Activated CD4-positive, alpha-beta T cell treated with anti-CD3 and anti-CD28 coated beads, Interleukin-2, Interleukin-4, amounts not matched to agents 100 ng/mL and 50 ng/mL, durations not matched to agents 16 hours and 8 hours (primary cell): Measurements from ENCODE around the gene TEDC2.

ENCODE experiments used
- DNase-seq: peaks from one replicate; pipeline ENCODE4 v3.0.0-alpha.2; 2020; ENCODE audit warnings: low spot score

The TEDC2 gene

DNA sequence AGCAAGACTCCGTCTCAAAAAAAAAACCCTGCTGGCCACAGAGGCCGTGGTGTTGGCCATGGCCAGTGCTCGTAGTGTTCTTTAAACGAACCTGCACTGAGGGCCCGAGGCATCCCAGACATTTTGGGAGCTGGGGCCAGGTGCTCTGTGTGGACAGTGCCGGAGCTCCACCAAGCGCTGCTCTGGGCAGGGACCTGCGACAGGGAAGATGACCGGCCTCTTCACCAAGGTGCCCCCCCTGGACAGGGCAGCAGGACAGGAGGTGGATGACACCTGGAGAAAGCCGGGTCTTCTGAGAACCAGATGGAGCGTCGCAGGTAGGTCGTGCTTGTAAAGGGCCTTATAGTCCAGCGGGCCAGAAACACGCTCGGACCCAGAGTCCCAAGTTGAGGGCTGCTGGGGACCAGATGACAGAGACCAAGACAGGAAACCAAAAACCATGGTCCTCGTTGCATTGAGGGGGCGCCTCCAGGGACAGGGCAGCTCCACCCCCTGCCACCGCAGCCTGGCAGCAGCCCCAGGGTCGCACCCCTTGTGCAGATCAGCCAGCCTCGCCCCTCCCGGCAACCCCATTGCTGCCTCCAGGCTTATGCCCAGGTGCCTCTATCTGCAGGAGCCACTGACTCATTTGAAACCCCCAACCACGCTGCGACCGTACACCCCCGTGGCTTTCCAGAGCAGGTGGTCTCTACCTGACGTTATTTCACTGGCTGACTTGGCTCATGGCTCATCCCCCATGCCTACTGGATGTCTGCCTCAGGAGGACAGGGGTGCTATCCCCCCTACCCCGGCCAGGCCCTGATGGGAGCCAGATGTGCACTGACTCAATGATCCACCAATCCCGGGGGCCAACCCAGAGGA, 7.0 kb downstream of the TEDC2 start:
- DNase-seq = no peak

GRCh38 chr16:2467528-2468232, 7.8 kb downstream of the TEDC2 start:
- DNase-seq = no peak

DNA sequence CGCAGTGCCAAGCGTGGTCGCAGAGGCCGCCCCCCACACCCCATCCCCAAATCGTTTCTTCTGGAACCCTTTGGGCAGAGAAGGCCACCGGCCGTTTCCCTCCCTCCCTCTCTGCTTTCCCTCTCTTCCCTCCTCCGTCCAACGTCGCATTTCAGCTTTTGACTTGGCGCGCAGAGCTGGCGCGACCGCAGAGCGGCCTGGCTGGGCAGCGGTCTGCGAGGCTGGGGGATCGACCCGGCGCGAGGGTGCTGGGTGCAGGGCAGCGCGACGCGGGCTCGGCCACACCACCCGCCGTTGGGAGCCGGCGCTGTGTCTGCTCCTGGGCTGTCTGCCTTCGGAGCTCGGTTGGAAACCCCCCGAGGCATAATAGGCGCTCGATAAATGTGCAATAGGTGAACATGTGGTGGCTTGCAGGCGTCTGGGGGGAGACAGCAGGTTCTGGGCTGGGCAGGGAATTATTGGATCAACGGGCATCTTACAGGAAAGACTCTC, 8.4 kb downstream of the TEDC2 start:
- DNase-seq = no peak

DNA sequence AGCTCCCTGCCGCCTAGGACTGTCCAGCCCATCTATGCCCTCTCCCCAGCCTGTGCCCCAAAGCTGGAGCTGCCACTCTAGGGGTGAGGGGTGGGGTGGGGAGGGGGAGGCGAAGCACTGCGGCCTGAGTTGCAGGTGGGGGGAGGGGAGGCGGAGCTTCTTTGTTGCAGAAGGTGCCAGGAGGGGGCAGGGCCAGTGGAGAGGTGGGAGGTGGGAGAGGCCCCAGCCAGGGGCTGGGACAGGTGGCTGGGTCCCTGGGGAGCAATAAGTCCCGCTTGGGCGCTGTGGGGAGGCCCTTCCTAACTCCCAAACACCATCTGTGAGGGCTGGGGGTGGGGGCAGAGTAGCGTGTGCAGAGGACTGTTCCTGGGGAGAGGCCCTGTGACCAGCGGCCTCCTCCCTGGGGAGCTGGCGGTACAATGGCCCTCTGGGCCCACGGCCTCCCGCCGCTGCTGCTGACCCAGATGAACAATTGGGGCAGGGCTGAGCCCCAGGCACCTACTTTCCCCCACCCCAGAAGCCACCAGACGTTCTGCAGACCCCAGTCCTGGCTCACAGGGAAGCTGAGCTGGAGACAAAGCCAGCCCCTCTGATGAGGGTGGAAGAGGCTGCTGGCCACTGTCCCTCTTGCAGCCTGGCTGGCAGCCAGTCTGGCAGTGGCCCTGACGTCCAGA, 9.0 kb downstream of the TEDC2 start:
- no peak for DNase-seq

GRCh38 chr16:2469399-2470233, 9.7 kb downstream of the TEDC2 start:
- no peak for DNase-seq

GRCh38 chr16:2470234-2470601, 10.3 kb downstream of the TEDC2 start:
- no peak for DNase-seq

DNA sequence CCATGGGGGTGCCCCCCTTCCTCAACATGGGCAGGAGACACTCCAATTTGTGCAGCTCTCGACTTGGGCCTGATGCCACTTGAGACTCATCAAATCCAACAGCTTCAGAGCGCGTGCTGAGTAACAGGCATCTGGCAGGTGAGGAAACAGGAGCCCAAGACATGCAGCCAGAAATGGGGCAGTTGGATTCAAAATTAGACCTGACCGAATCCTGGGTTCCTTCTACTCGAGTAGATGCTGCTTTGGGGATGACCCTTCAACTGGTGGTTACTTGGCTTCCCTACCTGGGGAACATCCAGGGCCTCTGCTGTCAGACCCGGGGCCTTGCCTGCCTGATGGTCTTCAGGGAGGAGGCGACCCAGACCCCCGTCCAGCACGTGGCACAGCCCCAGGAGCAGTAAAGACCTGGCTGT, 10.7 kb downstream of the TEDC2 start:
- no peak for DNase-seq

- no peak for DNase-seq
Measured at GRCh38 chr16:2471016-2471652, 11.2 kb downstream of the TEDC2 start, which contains the start of gene NTN3. Gene NTN3, plus strand, starts transcription at chr16:2471297. Its CDS starts 405 bp downstream, at chr16:2471702.

DNA sequence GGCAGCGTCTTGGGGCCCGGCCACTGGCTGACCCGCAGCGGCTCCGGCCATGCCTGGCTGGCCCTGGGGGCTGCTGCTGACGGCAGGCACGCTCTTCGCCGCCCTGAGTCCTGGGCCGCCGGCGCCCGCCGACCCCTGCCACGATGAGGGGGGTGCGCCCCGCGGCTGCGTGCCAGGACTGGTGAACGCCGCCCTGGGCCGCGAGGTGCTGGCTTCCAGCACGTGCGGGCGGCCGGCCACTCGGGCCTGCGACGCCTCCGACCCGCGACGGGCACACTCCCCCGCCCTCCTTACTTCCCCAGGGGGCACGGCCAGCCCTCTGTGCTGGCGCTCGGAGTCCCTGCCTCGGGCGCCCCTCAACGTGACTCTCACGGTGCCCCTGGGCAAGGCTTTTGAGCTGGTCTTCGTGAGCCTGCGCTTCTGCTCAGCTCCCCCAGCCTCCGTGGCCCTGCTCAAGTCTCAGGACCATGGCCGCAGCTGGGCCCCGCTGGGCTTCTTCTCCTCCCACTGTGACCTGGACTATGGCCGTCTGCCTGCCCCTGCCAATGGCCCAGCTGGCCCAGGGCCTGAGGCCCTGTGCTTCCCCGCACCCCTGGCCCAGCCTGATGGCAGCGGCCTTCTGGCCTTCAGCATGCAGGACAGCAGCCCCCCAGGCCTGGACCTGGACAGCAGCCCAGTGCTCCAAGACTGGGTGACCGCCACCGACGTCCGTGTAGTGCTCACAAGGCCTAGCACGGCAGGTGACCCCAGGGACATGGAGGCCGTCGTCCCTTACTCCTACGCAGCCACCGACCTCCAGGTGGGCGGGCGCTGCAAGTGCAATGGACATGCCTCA, 12.0 kb downstream of the TEDC2 start:
- no peak for DNase-seq

DNA sequence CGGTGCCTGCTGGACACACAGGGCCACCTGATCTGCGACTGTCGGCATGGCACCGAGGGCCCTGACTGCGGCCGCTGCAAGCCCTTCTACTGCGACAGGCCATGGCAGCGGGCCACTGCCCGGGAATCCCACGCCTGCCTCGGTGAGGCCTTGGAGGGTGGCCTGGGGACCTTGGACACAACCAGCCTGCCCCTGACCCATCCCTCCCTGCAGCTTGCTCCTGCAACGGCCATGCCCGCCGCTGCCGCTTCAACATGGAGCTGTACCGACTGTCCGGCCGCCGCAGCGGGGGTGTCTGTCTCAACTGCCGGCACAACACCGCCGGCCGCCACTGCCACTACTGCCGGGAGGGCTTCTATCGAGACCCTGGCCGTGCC, 12.6 kb downstream of the TEDC2 start:
- no peak for DNase-seq

- no peak for DNase-seq
Measured at GRCh38 chr16:2472885-2473445, 13.1 kb downstream of the TEDC2 start.

DNA sequence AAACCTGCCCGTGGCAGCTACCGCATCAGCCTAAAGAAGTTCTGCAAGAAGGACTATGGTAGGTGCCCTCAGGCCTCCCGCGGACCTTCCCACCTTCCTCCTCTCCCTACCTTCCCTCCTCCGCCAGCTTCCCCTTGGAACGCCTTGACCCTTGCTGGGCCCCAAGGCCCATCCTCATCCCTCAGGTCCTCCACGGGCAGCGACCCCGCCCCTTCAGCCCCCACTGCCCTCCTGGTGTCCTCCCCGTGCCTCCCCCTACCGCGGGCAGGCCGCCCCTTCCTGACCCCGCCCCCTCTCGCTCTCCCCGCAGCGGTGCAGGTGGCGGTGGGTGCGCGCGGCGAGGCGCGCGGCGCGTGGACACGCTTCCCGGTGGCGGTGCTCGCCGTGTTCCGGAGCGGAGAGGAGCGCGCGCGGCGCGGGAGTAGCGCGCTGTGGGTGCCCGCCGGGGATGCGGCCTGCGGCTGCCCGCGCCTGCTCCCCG, 13.6 kb downstream of the TEDC2 start:
- DNase-seq = no peak

GRCh38 chr16:2473999-2474876, 14.3 kb downstream of the TEDC2 start:
- peak; percentile 55 for DNase-seq

DNA sequence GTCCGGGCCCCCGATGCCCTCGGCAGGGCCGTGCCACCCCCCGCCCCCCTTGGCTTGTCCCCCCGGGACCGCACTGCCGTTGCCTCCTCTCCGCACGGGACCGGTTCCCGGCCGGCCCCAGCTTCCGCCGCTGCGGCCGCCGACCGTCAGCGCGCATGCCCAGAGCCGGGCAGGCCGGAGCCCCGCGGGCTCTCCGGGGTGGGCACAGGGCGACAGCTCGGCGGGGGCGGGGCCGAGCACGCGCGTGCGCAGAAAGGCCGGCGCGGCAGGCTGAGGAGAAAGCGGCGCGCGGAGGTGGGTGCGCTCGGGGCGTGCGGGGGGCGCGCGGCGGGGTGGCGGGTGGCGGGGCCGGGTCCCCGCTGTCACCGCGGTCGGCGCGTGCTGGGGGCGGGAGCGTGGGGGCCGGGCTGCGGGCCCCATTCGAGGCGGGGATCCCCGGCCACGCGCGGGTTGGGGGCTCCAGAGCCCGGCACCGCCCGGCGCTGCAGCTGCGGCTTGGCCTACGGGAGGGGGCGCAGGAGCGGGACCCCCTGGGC, 15.0 kb downstream of the TEDC2 start, which contains the start of gene TBC1D24:
Gene TBC1D24, plus strand, starts transcription at position 251 of the 536 bp plus-strand sequence. CDS start 21,022 bp downstream, outside the sequence.
- DNase-seq = peak; percentile 90

DNA sequence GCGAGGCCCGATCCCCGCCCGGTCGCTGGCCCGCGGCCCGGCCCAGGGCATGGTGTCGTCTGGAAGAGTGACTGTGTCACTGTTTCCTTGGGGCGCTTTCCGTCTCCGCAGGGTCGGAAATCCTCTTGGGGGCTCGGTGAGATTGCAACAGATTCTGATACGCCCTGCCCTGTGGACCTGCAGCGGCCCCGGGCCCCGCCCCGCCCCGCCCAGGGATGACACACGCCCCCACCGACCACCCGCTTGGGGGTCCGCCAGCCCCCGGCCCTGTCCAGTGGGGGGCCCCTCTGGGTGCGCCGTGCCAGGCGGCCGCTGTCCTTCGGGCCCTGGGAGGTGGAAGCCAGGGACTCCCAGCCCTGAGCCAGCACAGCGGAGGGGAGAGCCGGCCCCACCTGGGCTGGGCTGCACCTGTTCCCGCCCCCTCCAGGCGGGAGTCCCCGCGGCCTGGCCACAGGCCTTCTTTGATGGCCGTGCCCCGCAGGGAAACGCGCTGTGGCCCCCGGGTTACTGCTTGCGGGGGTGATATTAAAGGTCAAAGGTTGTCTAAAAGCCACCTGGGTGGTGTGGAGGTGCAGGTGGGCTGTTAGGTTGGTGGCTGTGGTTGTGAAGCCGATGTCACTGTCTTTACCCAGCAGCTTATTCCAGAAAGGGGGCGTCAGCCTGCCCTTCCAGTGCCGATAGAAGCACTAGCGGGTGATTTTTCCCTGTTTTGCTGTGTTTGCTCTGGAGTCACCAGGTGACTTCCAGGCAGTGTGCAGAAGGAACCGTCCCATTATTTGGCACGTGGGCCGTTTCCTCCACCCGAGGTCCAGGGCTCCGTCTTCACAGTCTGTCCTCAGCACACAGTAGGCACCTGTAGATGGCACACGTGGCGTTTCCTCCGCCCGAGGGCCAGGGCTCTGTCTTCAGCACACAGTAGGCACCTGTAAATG, 15.8 kb downstream of the TEDC2 start:
- no peak for DNase-seq

- DNase-seq = no peak
Measured at GRCh38 chr16:2476345-2476720, 16.4 kb downstream of the TEDC2 start.

DNA sequence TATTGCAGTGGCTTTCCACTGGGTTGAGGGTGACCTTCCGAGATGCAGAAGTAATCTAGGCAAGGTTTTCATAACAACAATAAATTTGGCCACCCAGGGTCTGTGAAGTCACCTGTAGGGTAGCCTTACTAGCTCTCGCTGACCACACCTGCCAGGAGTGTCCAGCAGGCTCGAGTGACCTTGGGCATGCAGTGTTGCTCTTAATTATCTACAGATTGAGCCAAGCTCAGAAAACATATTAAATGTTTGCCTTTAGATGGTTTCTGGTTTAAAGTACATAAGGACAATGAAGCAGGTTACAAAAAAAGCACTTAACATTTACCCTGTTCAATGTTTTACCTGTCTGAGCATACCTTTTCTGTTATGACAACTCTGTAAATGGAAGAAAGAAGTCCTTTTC, 16.8 kb downstream of the TEDC2 start:
- DNase-seq = no peak
